Measurements from ENCODE around the gene RAD52.

RAD52 gene

GRCh38 chr12:988646-989045 is 39.2 kb upstream of the RAD52 start:
- DNase-seq, result no peak
- H3K4me2 ChIP-seq (ENCODE audit: low read depth, low read length), result no peak overlapping the region

GRCh38 chr12:981961-982360 is 32.5 kb upstream of the RAD52 start:
- H3K9me3 ChIP-seq (replicated peaks; ENCODE audit: insufficient read depth, low read length), result no peaks in the 10 kb centered on the region
- H2AFZ ChIP-seq (ENCODE audit: low read length), result no peak overlapping the region
- no peaks in the 10 kb centered on the region for H3K27me3 ChIP-seq (replicated peaks; ENCODE audit: insufficient read depth, low read length)
- no peaks in the 10 kb centered on the region for H4K20me1 ChIP-seq (ENCODE audit: insufficient read depth, low read length)
- TF ChIP-seq EZH2phosphoT487 (IDR thresholded peaks at IDR 0.05; ENCODE audit: low read length) (no peak), EZH2 (optimal IDR thresholded peaks at IDR 0.05; ENCODE audit: low read depth, low read length) (no peak)
- no peak for DNase-seq
- no peak overlapping the region for H3K4me3 ChIP-seq (ENCODE audit: low read length)
- H3K4me1 ChIP-seq (ENCODE audit: low read length), result no peaks in the 10 kb centered on the region
- H3K9ac ChIP-seq (ENCODE audit: low read length), result no peak overlapping the region
- H3F3A ChIP-seq (ENCODE audit: insufficient read depth, low read length), result no peaks in the 10 kb centered on the region
- no peak overlapping the region for H3K4me2 ChIP-seq (ENCODE audit: low read depth, low read length)
- H3K36me3 ChIP-seq (replicated peaks; ENCODE audit: insufficient read depth, low read length), result no peaks in the 10 kb centered on the region
- no peaks in the 10 kb centered on the region for H3K9me2 ChIP-seq (replicated peaks; ENCODE audit: insufficient read depth, low read length)
- H3K79me2 ChIP-seq (ENCODE audit: low read length), result no peaks in the 10 kb centered on the region
- H3K27ac ChIP-seq (ENCODE audit: low read length), result no peak overlapping the region

More at GRCh38 chr12:988646-989045, 39.2 kb upstream of the RAD52 start:
- no peak overlapping the region for H2AFZ ChIP-seq (ENCODE audit: low read length)
- H3K27ac ChIP-seq (ENCODE audit: low read length), result no peak overlapping the region
- no peaks in the 10 kb centered on the region for H3K9me3 ChIP-seq (replicated peaks; ENCODE audit: insufficient read depth, low read length)
- H3K27me3 ChIP-seq (replicated peaks; ENCODE audit: insufficient read depth, low read length), result no peaks in the 10 kb centered on the region
- H3K9me2 ChIP-seq (replicated peaks; ENCODE audit: insufficient read depth, low read length), result no peaks in the 10 kb centered on the region
- peaks cover 7% of the 10 kb centered on the region for H3F3A ChIP-seq (ENCODE audit: insufficient read depth, low read length)
- H3K4me3 ChIP-seq (ENCODE audit: low read length), result no peak overlapping the region
- H4K20me1 ChIP-seq (ENCODE audit: insufficient read depth, low read length), result no peaks in the 10 kb centered on the region
- peaks cover 28% of the 10 kb centered on the region for H3K79me2 ChIP-seq (ENCODE audit: low read length)
- peaks cover 11% of the 10 kb centered on the region; the same call in 1 of the 2 replicates for H3K4me1 ChIP-seq (ENCODE audit: low read length)
- no peaks in the 10 kb centered on the region for H3K36me3 ChIP-seq (replicated peaks; ENCODE audit: insufficient read depth, low read length)
- H3K9ac ChIP-seq (ENCODE audit: low read length), result no peak overlapping the region
- TF ChIP-seq CTCF (IDR thresholded peaks at IDR 0.05; ENCODE audit: low read length), result no peak
- no peak for TF ChIP-seq EZH2 (optimal IDR thresholded peaks at IDR 0.05; ENCODE audit: low read depth, low read length)
- no peak for TF ChIP-seq EZH2phosphoT487 (IDR thresholded peaks at IDR 0.05; ENCODE audit: low read length)

GRCh38 chr12:981176-981828 is 31.8 kb upstream of the RAD52 start:
- H3K4me1 ChIP-seq (ENCODE audit: low read length), result no peaks in the 10 kb centered on the region
- no peak overlapping the region for H3K27ac ChIP-seq (ENCODE audit: low read length)
- H3K36me3 ChIP-seq (replicated peaks; ENCODE audit: insufficient read depth, low read length), result no peaks in the 10 kb centered on the region
- DNase-seq, result no peak
- H3K4me2 ChIP-seq (ENCODE audit: low read depth, low read length), result no peak overlapping the region
- H3F3A ChIP-seq (ENCODE audit: insufficient read depth, low read length), result no peaks in the 10 kb centered on the region
- TF ChIP-seq CTCF (IDR thresholded peaks at IDR 0.05; ENCODE audit: low read length) (no peak), EZH2 (optimal IDR thresholded peaks at IDR 0.05; ENCODE audit: low read depth, low read length) (no peak), EZH2phosphoT487 (IDR thresholded peaks at IDR 0.05; ENCODE audit: low read length) (no peak)
- H2AFZ ChIP-seq (ENCODE audit: low read length), result no peak overlapping the region
- H3K27me3 ChIP-seq (replicated peaks; ENCODE audit: insufficient read depth, low read length), result no peaks in the 10 kb centered on the region
- H3K9me3 ChIP-seq (replicated peaks; ENCODE audit: insufficient read depth, low read length), result no peaks in the 10 kb centered on the region
- no peak overlapping the region for H3K4me3 ChIP-seq (ENCODE audit: low read length)
- no peaks in the 10 kb centered on the region for H3K9me2 ChIP-seq (replicated peaks; ENCODE audit: insufficient read depth, low read length)
- H3K79me2 ChIP-seq (ENCODE audit: low read length), result no peaks in the 10 kb centered on the region
- H3K9ac ChIP-seq (ENCODE audit: low read length), result no peak overlapping the region
- H4K20me1 ChIP-seq (ENCODE audit: insufficient read depth, low read length), result no peaks in the 10 kb centered on the region

GRCh38 chr12:979349-979748 is 29.9 kb upstream of the RAD52 start:
- Histone ChIP-seq H3K27ac (ENCODE audit: low read length) (no peak overlapping the region), H3K9ac (ENCODE audit: low read length) (no peak overlapping the region), H4K20me1 (ENCODE audit: insufficient read depth, low read length) (no peaks in the 10 kb centered on the region), H3K36me3 (replicated peaks; ENCODE audit: insufficient read depth, low read length) (no peaks in the 10 kb centered on the region), H3K4me3 (ENCODE audit: low read length) (no peak overlapping the region), H3K79me2 (ENCODE audit: low read length) (no peaks in the 10 kb centered on the region), H3K4me2 (ENCODE audit: low read depth, low read length) (no peak overlapping the region), H3K27me3 (replicated peaks; ENCODE audit: insufficient read depth, low read length) (no peaks in the 10 kb centered on the region), H2AFZ (ENCODE audit: low read length) (no peak overlapping the region), H3K9me2 (replicated peaks; ENCODE audit: insufficient read depth, low read length) (no peaks in the 10 kb centered on the region), H3K4me1 (ENCODE audit: low read length) (no peaks in the 10 kb centered on the region), H3K9me3 (replicated peaks; ENCODE audit: insufficient read depth, low read length) (no peaks in the 10 kb centered on the region), H3F3A (ENCODE audit: insufficient read depth, low read length) (no peaks in the 10 kb centered on the region)
- TF ChIP-seq EZH2phosphoT487 (IDR thresholded peaks at IDR 0.05; ENCODE audit: low read length) (no peak), EZH2 (optimal IDR thresholded peaks at IDR 0.05; ENCODE audit: low read depth, low read length) (no peak), CTCF (IDR thresholded peaks at IDR 0.05; ENCODE audit: low read length) (no peak)
- no peak for DNase-seq
